Colonic mucosa (tissue), 4 donors: ENCODE data around the gene CACNA1A. TPM values are rescaled to one million over a fixed set of nuclear protein-coding genes. Genes with fewer than 3 reads are reported as not detected.
"Not testable (repeated sequence)": the region's sequence is repeated elsewhere in the genome, so short reads cannot be mapped to it uniquely, and the experiment has no call there.

Source experiments
- DNase-seq: peaks from one replicate; pipeline ENCODE4 v3.0.0-alpha.2; 2020
- H3K27ac ChIP-seq: fragments of 200-600 bp; one replicate; pipeline ENCODE4 v1.8.0; 2021
- H3K27me3 ChIP-seq: fragments of 200-600 bp; one replicate; pipeline ENCODE4 v1.8.0; 2021
- H3K36me3 ChIP-seq: fragments of 200-600 bp; one replicate; pipeline ENCODE4 v1.8.0; 2021
- H3K4me1 ChIP-seq: fragments of 200-600 bp; one replicate; pipeline ENCODE4 v1.8.0; 2021; ENCODE audit warnings: mild to moderate bottlenecking
- H3K4me3 ChIP-seq: fragments of 200-600 bp; one replicate; pipeline ENCODE4 v1.8.0; 2021
- H3K9ac ChIP-seq, 2 donors: one replicate each; pipeline ENCODE4 v1.7.0; 2013; ENCODE audit warnings: control low read depth in 2 of 2, low read depth in 2 of 2, low read length in 2 of 2
- H3K9me3 ChIP-seq: fragments of 200-600 bp; one replicate; pipeline ENCODE4 v1.8.0; 2021
- CTCF ChIP-seq: fragments of 200-600 bp; IDR thresholded peaks from one replicate; pipeline ENCODE4 v1.8.0; 2022; ENCODE audit warnings: antibody characterized with exemption, mild to moderate bottlenecking
- intact Hi-C: fragments of 100-400 bp; cut with DNase I; formaldehyde crosslinking; loops from one replicate; pipeline ENCODE4 v1.14.1; 2022
- total RNA-seq, 2 donors: library from RNA; stranded (reverse); fragmentation: NEBNext Ultra II Directional in 1 of 2; extraction: Animal tissue kit (Norgen Biotek cat#: 25700) in 1 of 2; gene quantifications; one replicate each; pipeline ENCODE4 v1.2.1, GENCODE V29; 2021
- donor health status: healthy.
- donor health status: DM: no; HTN: no; CAD: no.
- donor health status: DM: no; HTN: no; CAD: no.

Gene CACNA1A
- total RNA-seq, 2 donors from 2014 or later: 4.9 to 6.1 TPM

GRCh38 chr19:13171146-13171545 lies 335.1 kb downstream of the CACNA1A start:
- Histone ChIP-seq H3K4me1 (peaks cover 32% of the 10 kb centered on the region), H3K9ac (no peak overlapping the region), H3K4me3 (no peak overlapping the region), H3K36me3 (no peaks in the 10 kb centered on the region), H3K27ac (no peak overlapping the region), H3K9me3 (no peaks in the 10 kb centered on the region), H3K27me3 (no peaks in the 10 kb centered on the region)
- DNase-seq: no peak
- TF ChIP-seq CTCF: no peak
- intact Hi-C loops: no loop called here

- no peaks in the 10 kb centered on the region for H3K9me3 ChIP-seq
- no peaks in the 10 kb centered on the region for H3K36me3 ChIP-seq
- no peak for TF ChIP-seq CTCF
- peaks cover 36% of the 10 kb centered on the region for H3K4me1 ChIP-seq
- H3K9ac ChIP-seq: peak overlapping the region in 1 of 2 donors; percentile 3
- H3K4me3 ChIP-seq: no peak overlapping the region
- DNase-seq: peak; percentile 83
- intact Hi-C loops: no loop called here
- peak overlapping the region; percentile 53 for H3K27ac ChIP-seq
- H3K27me3 ChIP-seq: no peaks in the 10 kb centered on the region
Measured at GRCh38 chr19:13169769-13170168, 336.5 kb downstream of the CACNA1A start.

GRCh38 chr19:13166151-13166550 lies 340.1 kb downstream of the CACNA1A start:
- H3K9ac ChIP-seq, H3K4me3 ChIP-seq, H3K36me3 ChIP-seq, DNase-seq, intact Hi-C loops, H3K27me3 ChIP-seq, H3K9me3 ChIP-seq: not testable (repeated sequence)
- Histone ChIP-seq H3K27ac (peak overlapping the region; percentile 99), H3K4me1 (peaks cover 36% of the 10 kb centered on the region)

GRCh38 chr19:13165162-13165997 lies 340.9 kb downstream of the CACNA1A start:
- no peaks in the 10 kb centered on the region for H3K36me3 ChIP-seq
- intact Hi-C loops: no loop called here
- no peaks in the 10 kb centered on the region for H3K9me3 ChIP-seq
- no peaks in the 10 kb centered on the region for H3K27me3 ChIP-seq
- H3K9ac ChIP-seq: peak overlapping the region; percentile 63 to 90
- H3K27ac ChIP-seq: peak overlapping the region; percentile 99
- H3K4me3 ChIP-seq: no peak overlapping the region
- no peak for DNase-seq
- H3K4me1 ChIP-seq: peaks cover 36% of the 10 kb centered on the region
- no peak for TF ChIP-seq CTCF

- intact Hi-C loops: no loop called here
- Histone ChIP-seq H3K27ac (peak overlapping the region; percentile 99), H3K4me1 (peaks cover 30% of the 10 kb centered on the region), H3K27me3 (no peaks in the 10 kb centered on the region), H3K9ac (peak overlapping the region; percentile 63 to 90), H3K36me3 (no peaks in the 10 kb centered on the region), H3K4me3 (peak overlapping the region; percentile 30), H3K9me3 (no peaks in the 10 kb centered on the region)
- TF ChIP-seq CTCF: no peak
- peak; percentile 81 for DNase-seq
Measured at GRCh38 chr19:13164343-13165161, 341.7 kb downstream of the CACNA1A start.
